ENCODE data around the gene MRPL53. TPM values are rescaled to one million over a fixed set of nuclear protein-coding genes. Genes with fewer than 3 reads are reported as not detected.
A peak's percentile ranks its signal among the peaks of the same experiment; 100 is the strongest.

Gene MRPL53
- total and polyA plus RNA-seq, 2 of the 13 experiments (the other 11 are each of a cell fraction or from before 2014, with no cell fraction given): 34.3 to 51.9 TPM

- TF ChIP-seq GATAD2A (CRISPR knock-in tag; IDR thresholded peaks at IDR 0.05): 0 out of 2 replicates have a peak, but pooled peaks have one; percentile 2
- TF ChIP-seq HNRNPL (IDR thresholded peaks at IDR 0.05; ENCODE audit: low read depth, low read length): no peak
- TF ChIP-seq, protein P1, sequence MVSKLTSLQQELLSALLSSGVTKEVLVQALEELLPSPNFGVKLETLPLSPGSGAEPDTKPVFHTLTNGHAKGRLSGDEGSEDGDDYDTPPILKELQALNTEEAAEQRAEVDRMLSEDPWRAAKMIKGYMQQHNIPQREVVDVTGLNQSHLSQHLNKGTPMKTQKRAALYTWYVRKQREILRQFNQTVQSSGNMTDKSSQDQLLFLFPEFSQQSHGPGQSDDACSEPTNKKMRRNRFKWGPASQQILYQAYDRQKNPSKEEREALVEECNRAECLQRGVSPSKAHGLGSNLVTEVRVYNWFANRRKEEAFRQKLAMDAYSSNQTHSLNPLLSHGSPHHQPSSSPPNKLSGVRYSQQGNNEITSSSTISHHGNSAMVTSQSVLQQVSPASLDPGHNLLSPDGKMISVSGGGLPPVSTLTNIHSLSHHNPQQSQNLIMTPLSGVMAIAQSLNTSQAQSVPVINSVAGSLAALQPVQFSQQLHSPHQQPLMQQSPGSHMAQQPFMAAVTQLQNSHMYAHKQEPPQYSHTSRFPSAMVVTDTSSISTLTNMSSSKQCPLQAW (CRISPR knock-in tag; IDR thresholded peaks at IDR 0.05): peak; percentile 13; the same call in 1 of the 2 replicates
- TF ChIP-seq RFX5 (IDR thresholded peaks at IDR 0.05; ENCODE audit: low read depth, low read length): peak; percentile 91
- no peak for TF ChIP-seq MTERF4 (CRISPR knock-in tag; IDR thresholded peaks at IDR 0.05)
- 0 out of 2 replicates have a peak, but pooled peaks have one; percentile 47 for TF ChIP-seq ZFP37 (CRISPR knock-in tag; IDR thresholded peaks at IDR 0.05; ENCODE audit: borderline replicate concordance)
- TF ChIP-seq MYC (CRISPR knock-in tag; IDR thresholded peaks at IDR 0.05; ENCODE audit: borderline replicate concordance): no peak; the same call in 1 of the 2 replicates
- TF ChIP-seq ZNF564 (CRISPR knock-in tag; IDR thresholded peaks at IDR 0.05): no peak
- no peak for TF ChIP-seq ELF4 (CRISPR knock-in tag; IDR thresholded peaks at IDR 0.05; ENCODE audit: borderline replicate concordance)
- no peak for TF ChIP-seq ZBTB33 (CRISPR knock-in tag; IDR thresholded peaks at IDR 0.05)
- no peak for TF ChIP-seq ZNF234 (CRISPR knock-in tag; conservative IDR thresholded peaks at IDR 0.05)
- 0 out of 2 replicates have a peak, but pooled peaks have one; percentile 49 for TF ChIP-seq ZNF644 (CRISPR knock-in tag; IDR thresholded peaks at IDR 0.05; ENCODE audit: low read depth)
- TF ChIP-seq, protein P2, sequence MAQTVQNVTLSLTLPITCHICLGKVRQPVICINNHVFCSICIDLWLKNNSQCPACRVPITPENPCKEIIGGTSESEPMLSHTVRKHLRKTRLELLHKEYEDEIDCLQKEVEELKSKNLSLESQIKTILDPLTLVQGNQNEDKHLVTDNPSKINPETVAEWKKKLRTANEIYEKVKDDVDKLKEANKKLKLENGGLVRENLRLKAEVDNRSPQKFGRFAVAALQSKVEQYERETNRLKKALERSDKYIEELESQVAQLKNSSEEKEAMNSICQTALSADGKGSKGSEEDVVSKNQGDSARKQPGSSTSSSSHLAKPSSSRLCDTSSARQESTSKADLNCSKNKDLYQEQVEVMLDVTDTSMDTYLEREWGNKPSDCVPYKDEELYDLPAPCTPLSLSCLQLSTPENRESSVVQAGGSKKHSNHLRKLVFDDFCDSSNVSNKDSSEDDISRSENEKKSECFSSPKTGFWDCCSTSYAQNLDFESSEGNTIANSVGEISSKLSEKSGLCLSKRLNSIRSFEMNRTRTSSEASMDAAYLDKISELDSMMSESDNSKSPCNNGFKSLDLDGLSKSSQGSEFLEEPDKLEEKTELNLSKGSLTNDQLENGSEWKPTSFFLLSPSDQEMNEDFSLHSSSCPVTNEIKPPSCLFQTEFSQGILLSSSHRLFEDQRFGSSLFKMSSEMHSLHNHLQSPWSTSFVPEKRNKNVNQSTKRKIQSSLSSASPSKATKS (CRISPR knock-in tag; IDR thresholded peaks at IDR 0.05): peak; percentile 74; the same call in 1 of the 2 replicates
- TF ChIP-seq ATF7 (IDR thresholded peaks at IDR 0.05): no peak
- TF ChIP-seq ATF7 (CRISPR knock-in tag; IDR thresholded peaks at IDR 0.05): no peak
- TF ChIP-seq NR2C2 (CRISPR knock-in tag; IDR thresholded peaks at IDR 0.05; ENCODE audit: borderline replicate concordance): peak; percentile 76
- TF ChIP-seq FIP1L1 (IDR thresholded peaks at IDR 0.05; ENCODE audit: borderline replicate concordance, insufficient read depth, low read depth, low read length): no peak
- TF ChIP-seq YEATS2 (CRISPR knock-in tag; IDR thresholded peaks at IDR 0.05; ENCODE audit: borderline replicate concordance): peak; percentile 3; the same call in 1 of the 2 replicates
- TF ChIP-seq HOXD1 (CRISPR knock-in tag; IDR thresholded peaks at IDR 0.05): no peak
- peak; percentile 37; the same call in 1 of the 2 replicates for TF ChIP-seq ZSCAN31 (CRISPR knock-in tag; IDR thresholded peaks at IDR 0.05; ENCODE audit: low read depth)
- TF ChIP-seq ZKSCAN5 (CRISPR knock-in tag; IDR thresholded peaks at IDR 0.05): no peak
- no peak for TF ChIP-seq DDIT3 (CRISPR knock-in tag; IDR thresholded peaks at IDR 0.05)
- peak; percentile 42; the same call in 1 of the 2 replicates for TF ChIP-seq PHF21A (CRISPR knock-in tag; IDR thresholded peaks at IDR 0.05)
Measured at GRCh38 chr2:74458132-74458937, 14.1 kb downstream of the MRPL53 start, which contains the start of gene WBP1 (continued).

Data from HepG2 (cell line).